Gastroesophageal sphincter (tissue), 3 donors: Measurements from ENCODE around the gene HPSE2.

ENCODE experiments used
- EP300 ChIP-seq: sonication (generic); formaldehyde crosslinking; IDR thresholded peaks from one replicate; pipeline ENCODE4 v1.6.1; 2017; ENCODE audit warnings: antibody characterized with exemption, mild to moderate bottlenecking
- POLR2AphosphoS5 ChIP-seq: sonication (generic); formaldehyde crosslinking; IDR thresholded peaks from one replicate; pipeline ENCODE4 v1.6.1; 2017; ENCODE audit warnings: antibody characterized with exemption
- TF ChIP-seq, protein P1 (sequence below), 4 experiments: fragments of 200-600 bp in 2 of 4; fragments of 450-650 bp in 2 of 4; sonication (generic) in 1 of 4; IDR thresholded peaks; one replicate each; pipeline ENCODE4 v1.5.1; 2017 to 2019; ENCODE audit warnings: antibody characterized with exemption in 4 of 4, mild to moderate bottlenecking in 2 of 4, moderate library complexity in 2 of 4

GRCh38 chr10:98627711-98628110 is 607.9 kb downstream of the HPSE2 start:
- TF ChIP-seq, protein P1, sequence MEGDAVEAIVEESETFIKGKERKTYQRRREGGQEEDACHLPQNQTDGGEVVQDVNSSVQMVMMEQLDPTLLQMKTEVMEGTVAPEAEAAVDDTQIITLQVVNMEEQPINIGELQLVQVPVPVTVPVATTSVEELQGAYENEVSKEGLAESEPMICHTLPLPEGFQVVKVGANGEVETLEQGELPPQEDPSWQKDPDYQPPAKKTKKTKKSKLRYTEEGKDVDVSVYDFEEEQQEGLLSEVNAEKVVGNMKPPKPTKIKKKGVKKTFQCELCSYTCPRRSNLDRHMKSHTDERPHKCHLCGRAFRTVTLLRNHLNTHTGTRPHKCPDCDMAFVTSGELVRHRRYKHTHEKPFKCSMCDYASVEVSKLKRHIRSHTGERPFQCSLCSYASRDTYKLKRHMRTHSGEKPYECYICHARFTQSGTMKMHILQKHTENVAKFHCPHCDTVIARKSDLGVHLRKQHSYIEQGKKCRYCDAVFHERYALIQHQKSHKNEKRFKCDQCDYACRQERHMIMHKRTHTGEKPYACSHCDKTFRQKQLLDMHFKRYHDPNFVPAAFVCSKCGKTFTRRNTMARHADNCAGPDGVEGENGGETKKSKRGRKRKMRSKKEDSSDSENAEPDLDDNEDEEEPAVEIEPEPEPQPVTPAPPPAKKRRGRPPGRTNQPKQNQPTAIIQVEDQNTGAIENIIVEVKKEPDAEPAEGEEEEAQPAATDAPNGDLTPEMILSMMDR (IDR thresholded peaks at IDR 0.05): no peak
- TF ChIP-seq POLR2AphosphoS5: no peak
- TF ChIP-seq EP300: no peak
